Measurements from ENCODE around the gene GPC6.
"Not testable (repeated sequence)": the region's sequence is repeated elsewhere in the genome, so short reads cannot be mapped to it uniquely, and the experiment has no call there.

GPC6 gene

GRCh38 chr13:93226623-93227279 is at the start of gene GPC6:
GPC6 (plus strand) TSS chr13:93226807.
- peak; percentile 58 for DNase-seq

GRCh38 chr13:93180356-93180969 is 46.1 kb upstream of the GPC6 start:
- DNase-seq = no peak

DNA sequence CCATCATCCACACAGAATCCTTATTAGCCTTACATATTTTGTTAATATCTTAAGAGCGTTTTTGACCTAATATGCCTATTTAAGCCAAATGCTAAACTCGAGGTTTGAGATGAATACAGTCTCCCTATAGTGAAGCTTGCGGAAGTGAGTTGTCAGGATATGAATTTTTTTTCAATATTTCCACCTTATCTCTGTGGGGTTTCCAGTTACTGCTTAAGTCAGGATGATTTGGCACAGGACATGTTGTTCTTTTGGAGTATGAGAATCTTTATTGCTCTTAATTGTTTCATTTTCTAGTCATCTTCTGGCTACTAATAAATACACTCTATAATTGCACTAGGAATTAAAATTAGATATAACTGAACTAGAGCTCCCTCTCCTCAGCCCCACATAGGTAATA is 44.2 kb upstream of the GPC6 start:
- DNase-seq = no peak

- DNase-seq = no peak
These were observed 43.3 kb upstream of the GPC6 start for GRCh38 chr13:93183302-93183701.

DNA sequence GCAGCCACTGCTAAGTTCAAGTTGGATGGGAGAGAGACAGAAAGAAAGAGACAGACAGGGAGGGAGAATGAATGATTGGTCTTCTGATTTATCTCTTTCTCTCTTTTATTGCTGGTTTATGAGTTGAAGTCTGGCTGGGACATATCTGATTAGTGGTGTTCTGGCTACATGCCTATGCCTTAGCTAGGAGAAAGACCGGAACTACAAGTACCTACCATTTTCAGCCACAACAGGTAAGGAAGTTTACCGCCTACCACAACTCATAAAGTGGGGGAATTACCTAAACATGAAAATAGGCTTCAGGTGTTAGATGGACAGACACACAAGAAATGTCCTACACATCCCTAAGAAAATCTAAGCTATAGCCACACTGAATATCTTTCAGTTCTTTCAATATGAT is 36.6 kb upstream of the GPC6 start:
- no peak for DNase-seq

DNA sequence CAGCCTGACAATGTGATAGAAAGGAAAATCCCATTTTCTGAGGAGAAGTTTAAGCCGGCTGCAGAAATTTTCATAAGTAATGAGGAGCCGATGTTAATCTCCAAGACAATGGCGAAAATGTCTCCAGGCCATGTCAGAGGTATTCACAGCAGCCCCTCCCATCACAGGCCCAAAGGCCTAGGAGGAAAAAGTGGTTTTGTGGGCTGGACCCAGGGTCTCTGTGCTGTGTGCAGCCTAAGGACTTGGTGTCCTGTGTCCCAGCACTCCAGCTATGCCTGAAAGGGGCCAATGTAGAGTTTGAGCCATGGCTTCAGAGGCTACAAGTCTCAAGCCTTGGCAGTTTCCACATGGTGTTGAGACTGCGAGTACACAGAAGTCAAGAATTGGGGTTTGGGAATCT is 32.9 kb upstream of the GPC6 start:
- DNase-seq = no peak

DNA sequence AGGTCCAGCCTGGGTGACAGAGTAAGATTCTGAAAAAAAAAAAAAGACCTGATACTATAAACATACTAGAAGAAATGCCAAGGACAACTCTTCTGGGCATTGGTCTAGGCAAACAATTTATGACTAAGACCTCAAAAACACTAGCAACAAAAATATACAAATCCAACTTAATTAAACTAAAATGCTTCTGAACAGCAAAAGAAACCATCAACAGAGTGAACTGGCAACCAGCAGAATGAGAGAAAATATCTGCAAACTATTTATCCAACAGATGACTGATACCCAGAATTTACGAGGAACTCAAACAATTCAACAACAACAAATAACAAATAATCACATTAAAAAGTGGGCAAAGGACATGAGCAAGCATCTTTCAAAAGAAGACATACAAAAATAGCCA is 26.8 kb upstream of the GPC6 start:
- no peak for DNase-seq

DNA sequence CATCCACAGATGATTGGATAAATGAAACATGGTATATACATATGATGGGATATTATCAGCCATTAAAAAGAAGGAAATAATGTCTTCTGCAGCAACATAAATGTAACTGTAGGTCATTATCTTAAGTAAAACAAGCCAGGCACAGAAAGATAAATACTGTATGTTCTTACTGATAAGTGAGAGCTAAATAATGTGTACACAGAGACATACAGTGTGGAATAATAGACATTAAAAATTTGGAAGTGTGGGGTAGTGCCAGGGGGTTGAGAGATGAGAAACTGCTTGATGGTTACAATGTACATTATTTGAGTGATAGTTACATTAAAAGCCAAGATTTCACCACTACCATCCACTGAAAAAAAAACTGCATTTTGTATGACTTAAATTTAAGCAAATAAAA is 26.0 kb upstream of the GPC6 start:
- no peak for DNase-seq

GRCh38 chr13:93201992-93202558 is 24.5 kb upstream of the GPC6 start:
- DNase-seq = no peak

DNA sequence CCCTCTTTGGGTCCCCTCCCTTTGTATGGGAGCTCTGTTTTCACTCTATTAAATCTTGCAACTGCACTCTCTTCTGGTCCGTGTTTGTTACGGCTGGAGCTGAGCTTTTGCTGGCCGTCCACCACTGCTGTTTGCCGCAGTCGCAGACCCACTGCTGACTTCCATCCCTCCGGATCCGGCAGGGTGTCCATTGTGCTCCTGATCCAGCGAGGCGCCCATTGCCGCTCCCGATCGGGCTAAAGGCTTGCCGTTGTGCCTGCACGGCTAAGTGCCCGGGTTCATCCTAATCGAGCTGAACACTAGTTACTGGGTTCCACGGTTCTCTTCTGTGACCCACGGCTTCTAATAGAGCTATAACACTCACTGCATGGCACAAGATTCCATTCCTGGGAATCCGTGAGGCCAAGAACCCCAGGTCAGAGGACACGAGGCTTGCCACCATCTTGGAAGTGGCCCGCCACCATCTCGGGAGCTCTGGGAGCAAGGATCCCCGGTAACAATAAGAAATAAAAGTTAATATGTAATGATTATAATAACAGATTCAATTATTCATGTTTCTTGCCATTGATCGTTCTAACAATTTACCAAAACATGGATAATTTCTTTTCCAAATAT is 19.7 kb upstream of the GPC6 start:
- DNase-seq = not testable (repeated sequence)

DNA sequence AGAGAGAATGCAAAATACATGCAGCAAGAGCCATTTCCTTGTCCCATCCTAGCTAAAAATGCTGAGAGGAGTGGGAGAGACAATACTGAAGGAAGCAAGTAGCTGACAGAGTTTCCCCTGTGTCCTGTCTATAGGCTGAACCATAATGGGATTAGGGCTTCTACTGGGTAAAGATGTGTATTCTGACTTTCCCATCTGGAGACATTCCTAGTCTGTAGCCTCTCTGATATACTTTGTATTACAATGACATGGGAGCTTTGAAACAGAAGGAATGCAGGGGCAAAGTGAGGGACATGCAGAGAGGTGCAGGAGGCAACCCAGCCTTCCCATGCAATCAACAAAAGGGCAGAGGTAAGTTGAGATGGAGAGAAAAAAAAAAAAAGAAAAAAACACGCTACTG is 10.5 kb upstream of the GPC6 start:
- DNase-seq = no peak

- DNase-seq = no peak
These were observed 8.8 kb upstream of the GPC6 start for GRCh38 chr13:93217721-93218261.

GRCh38 chr13:93218583-93218982 is 8.0 kb upstream of the GPC6 start:
- no peak for DNase-seq

- peak; percentile 13 for DNase-seq
These were observed 6.5 kb upstream of the GPC6 start for GRCh38 chr13:93220073-93220472.

GRCh38 chr13:93222976-93223375 is 3.6 kb upstream of the GPC6 start:
- DNase-seq = no peak

GRCh38 chr13:93224535-93224934 is 2.1 kb upstream of the GPC6 start:
- no peak for DNase-seq

GRCh38 chr13:93225610-93226009 is 997 bp upstream of the GPC6 start:
- no peak for DNase-seq

DNA sequence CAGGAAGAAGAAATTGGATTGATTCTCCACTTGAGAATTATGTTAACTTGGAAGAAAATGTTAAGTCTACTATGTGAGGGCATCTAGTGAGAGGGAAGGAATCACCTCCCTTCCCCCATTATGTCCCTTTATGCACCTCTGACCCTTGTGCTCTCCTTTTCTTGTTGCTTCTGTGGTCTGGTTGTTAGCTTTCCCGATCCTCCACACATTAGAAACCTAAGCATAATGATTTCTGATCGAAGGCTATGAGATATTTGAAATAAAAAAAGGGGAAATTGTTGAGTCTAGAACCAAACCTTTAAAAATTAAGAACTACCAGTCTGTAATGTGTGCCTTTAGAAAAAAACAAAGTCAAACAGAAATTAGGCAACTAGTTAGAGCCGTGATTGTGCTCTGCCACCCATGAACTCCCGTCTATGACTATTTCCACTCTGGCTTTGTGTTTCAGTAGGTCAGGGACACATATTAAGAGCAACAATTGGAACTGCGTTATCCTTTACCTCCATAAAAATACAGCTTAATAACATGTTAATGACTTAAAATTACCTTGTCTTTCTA is 463 bp upstream of the GPC6 start:
- no peak for DNase-seq

DNA sequence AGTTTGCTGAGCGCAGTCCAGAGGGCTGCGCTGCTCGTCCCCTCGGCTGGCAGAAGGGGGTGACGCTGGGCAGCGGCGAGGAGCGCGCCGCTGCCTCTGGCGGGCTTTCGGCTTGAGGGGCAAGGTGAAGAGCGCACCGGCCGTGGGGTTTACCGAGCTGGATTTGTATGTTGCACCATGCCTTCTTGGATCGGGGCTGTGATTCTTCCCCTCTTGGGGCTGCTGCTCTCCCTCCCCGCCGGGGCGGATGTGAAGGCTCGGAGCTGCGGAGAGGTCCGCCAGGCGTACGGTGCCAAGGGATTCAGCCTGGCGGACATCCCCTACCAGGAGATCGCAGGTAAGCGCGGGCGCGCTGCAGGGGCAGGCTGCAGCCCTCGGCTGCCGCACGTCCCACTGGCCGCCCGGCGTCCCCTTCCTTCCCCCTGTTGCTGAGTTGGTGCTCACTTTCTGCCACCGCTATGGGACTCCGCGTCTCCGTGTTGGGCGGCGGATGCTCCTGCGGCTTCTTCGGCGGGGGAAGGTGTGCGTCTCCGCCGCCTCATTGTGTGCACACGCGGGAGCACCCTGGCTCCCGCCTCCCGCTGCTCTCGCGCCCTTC is 772 bp downstream of the GPC6 start:
- DNase-seq = peak; percentile 17

- DNase-seq = peak; percentile 70
These were observed 1.5 kb downstream of the GPC6 start for GRCh38 chr13:93227878-93228642.

DNA sequence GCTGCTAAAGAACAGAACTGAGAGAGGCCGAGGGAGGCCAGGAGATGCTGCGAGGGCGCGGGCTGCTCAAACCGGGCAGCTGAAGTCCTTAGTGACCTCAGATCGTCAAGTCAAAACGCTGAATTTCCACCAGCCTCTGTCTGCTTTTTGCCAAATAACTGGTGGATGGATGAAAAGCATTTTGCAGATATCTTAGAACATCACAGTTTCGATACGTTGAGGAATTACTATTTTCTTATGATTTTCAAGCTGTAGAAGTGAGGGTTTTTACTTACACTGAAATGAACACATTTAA is 2.0 kb downstream of the GPC6 start:
- no peak for DNase-seq

DNA sequence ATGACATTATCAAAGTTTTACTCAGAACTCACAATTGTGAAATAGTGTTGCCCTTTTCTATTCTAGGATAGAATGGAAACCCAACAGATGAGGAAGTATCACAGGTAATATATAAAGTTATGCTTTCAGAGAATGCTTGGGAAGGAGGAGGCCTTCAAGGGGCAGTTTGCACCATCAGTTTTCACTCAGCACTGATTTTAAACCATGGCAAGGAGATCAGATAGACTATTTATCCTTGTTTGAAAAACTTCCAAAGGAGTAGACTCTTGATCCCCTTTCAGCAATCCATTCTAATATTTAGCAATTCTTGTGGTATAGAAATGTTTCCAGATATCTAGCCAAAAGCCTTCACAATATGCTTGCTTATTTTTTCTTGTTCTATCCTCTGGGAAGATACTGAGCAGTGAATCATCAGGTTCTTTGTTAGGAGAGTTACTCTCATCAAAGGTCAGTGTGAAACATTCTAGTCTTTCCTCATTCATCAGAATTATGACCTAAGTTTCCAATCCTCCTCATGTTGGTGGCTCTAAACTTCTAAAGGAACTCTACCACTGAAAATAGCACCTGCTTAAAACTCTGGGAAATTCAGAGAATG is 3.8 kb downstream of the GPC6 start:
- DNase-seq = no peak

All from NCI-H1048 (cell line).